ENCODE data around the gene PDCD2. TPM values are rescaled to one million over a fixed set of nuclear protein-coding genes. Genes with fewer than 3 reads are reported as not detected.

The PDCD2 gene
- total RNA-seq, 4 donors from 2014 or later, result 23.8 to 50.3 (median 39.6) TPM

- H3K4me3 ChIP-seq, result no peak overlapping the region
- H3K9me3 ChIP-seq, result no peaks in the 10 kb centered on the region
- no peaks in the 10 kb centered on the region for H3K4me1 ChIP-seq
- no peaks in the 10 kb centered on the region for H3K36me3 ChIP-seq
- TF ChIP-seq POLR2A (IDR thresholded peaks at IDR 0.05), result no peak
- TF ChIP-seq, protein P1, sequence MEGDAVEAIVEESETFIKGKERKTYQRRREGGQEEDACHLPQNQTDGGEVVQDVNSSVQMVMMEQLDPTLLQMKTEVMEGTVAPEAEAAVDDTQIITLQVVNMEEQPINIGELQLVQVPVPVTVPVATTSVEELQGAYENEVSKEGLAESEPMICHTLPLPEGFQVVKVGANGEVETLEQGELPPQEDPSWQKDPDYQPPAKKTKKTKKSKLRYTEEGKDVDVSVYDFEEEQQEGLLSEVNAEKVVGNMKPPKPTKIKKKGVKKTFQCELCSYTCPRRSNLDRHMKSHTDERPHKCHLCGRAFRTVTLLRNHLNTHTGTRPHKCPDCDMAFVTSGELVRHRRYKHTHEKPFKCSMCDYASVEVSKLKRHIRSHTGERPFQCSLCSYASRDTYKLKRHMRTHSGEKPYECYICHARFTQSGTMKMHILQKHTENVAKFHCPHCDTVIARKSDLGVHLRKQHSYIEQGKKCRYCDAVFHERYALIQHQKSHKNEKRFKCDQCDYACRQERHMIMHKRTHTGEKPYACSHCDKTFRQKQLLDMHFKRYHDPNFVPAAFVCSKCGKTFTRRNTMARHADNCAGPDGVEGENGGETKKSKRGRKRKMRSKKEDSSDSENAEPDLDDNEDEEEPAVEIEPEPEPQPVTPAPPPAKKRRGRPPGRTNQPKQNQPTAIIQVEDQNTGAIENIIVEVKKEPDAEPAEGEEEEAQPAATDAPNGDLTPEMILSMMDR (IDR thresholded peaks at IDR 0.05), result no peak
- intact Hi-C loops (cut with DNase I; ENCODE audit: low total_unique reads), result no loop called here
- no peak for DNase-seq
- no peak overlapping the region for H3K27ac ChIP-seq
- no peaks in the 10 kb centered on the region for H3K27me3 ChIP-seq
Observed at GRCh38 chr6:170545405-170545804, 39.0 kb downstream of the PDCD2 start.

DNA sequence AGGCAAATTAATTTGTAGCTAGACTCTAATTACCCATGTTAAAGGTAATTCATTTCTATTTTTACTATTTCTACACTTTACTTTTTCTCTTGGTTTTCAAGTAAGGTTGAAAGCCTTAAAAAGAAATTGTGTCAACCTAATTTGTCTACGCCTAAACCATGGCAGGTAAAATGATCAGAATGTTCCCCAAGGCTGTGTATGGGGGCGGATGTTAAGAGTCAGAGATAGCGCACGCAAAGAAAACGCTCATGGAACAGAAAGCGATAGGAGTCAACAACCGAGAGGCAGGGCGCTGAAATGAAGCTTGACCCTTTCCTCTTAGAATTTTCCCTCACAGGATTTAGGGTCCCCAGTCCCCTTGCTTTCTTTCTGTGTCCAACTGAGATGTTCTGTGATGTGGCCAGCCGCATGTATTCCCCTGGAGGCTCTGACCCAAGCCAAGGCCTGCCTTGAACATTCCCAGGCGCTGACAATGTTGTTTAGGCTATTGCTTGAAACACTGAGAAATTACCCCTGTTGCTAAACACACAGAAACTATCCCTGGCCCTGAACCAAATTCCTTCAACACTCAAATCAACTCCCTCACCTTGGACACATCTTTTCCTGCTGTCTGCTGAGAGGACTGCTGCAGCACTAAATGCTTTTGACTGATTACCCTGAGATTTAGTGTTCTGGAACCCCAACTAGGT, 42.3 kb downstream of the PDCD2 start:
- intact Hi-C loops (cut with DNase I; ENCODE audit: low total_unique reads), result no loop called here
- Histone ChIP-seq H3K4me1 (no peaks in the 10 kb centered on the region), H3K36me3 (no peaks in the 10 kb centered on the region), H3K27ac (no peak overlapping the region), H3K9me3 (no peaks in the 10 kb centered on the region), H3K4me3 (no peak overlapping the region), H3K27me3 (no peaks in the 10 kb centered on the region)
- DNase-seq, result no peak
- TF ChIP-seq, protein P1 (IDR thresholded peaks at IDR 0.05), result no peak
- TF ChIP-seq POLR2A (IDR thresholded peaks at IDR 0.05), result no peak

DNA sequence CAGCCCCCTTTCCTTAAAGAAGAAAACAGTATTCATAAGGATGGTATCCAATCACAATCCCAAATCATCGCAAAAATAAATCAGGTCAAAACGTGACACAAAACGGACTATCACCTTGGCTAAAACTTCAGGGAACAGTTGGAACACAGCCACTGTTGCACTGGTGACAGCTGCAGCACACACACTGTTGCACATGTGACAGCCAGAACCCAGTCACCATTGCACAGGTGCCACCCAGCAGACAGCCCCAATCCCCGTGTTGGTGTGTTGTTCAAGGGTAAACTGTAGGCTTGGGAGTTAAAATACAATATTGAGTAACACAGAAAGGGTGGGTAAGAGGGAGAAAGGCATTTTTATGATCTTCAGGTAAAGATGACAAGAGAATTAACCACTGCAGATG, 47.1 kb downstream of the PDCD2 start:
- H3K27me3 ChIP-seq, result no peaks in the 10 kb centered on the region
- H3K4me1 ChIP-seq, result no peaks in the 10 kb centered on the region
- TF ChIP-seq, protein P1 (IDR thresholded peaks at IDR 0.05), result no peak
- no peak for TF ChIP-seq POLR2A (IDR thresholded peaks at IDR 0.05)
- no peaks in the 10 kb centered on the region for H3K36me3 ChIP-seq
- DNase-seq, result no peak
- no peaks in the 10 kb centered on the region for H3K9me3 ChIP-seq
- intact Hi-C loops (cut with DNase I; ENCODE audit: low total_unique reads), result no loop called here
- no peak overlapping the region for H3K4me3 ChIP-seq
- H3K27ac ChIP-seq, result no peak overlapping the region

- no peaks in the 10 kb centered on the region for H3K9me3 ChIP-seq
- intact Hi-C loops (cut with DNase I; ENCODE audit: low total_unique reads), result no loop called here
- no peaks in the 10 kb centered on the region for H3K27me3 ChIP-seq
- no peaks in the 10 kb centered on the region for H3K4me1 ChIP-seq
- no peak for DNase-seq
- no peaks in the 10 kb centered on the region for H3K36me3 ChIP-seq
- TF ChIP-seq, protein P1 (IDR thresholded peaks at IDR 0.05), result no peak
- no peak for TF ChIP-seq POLR2A (IDR thresholded peaks at IDR 0.05)
- no peak overlapping the region for H3K27ac ChIP-seq
- no peak overlapping the region for H3K4me3 ChIP-seq
Observed at GRCh38 chr6:170536671-170537070, 47.8 kb downstream of the PDCD2 start.

GRCh38 chr6:170535004-170535403, 49.4 kb downstream of the PDCD2 start:
- intact Hi-C loops (cut with DNase I; ENCODE audit: low total_unique reads), result no loop called here
- Histone ChIP-seq H3K9me3 (no peaks in the 10 kb centered on the region), H3K27me3 (no peaks in the 10 kb centered on the region), H3K36me3 (no peaks in the 10 kb centered on the region), H3K27ac (no peak overlapping the region), H3K4me3 (no peak overlapping the region), H3K4me1 (no peaks in the 10 kb centered on the region)
- TF ChIP-seq, protein P1 (IDR thresholded peaks at IDR 0.05), result no peak
- no peak for TF ChIP-seq POLR2A (IDR thresholded peaks at IDR 0.05)
- no peak for DNase-seq

All from uterus (tissue), 4 donors.